Testis (tissue), 3 donors: Measurements from ENCODE around the gene NFU1. TPM values are rescaled to one million over a fixed set of nuclear protein-coding genes. Genes with fewer than 3 reads are reported as not detected.
"Not testable (repeated sequence)": the region's sequence is repeated elsewhere in the genome, so short reads cannot be mapped to it uniquely, and the experiment has no call there.

ENCODE experiments used
- DNase-seq: peaks from one replicate; pipeline ENCODE4 v3.0.0-alpha.2; 2019
- H3K27ac ChIP-seq, 2 donors: fragments of 200-600 bp; sonication (generic); one replicate each; pipeline ENCODE4 v1.5.1; 2019
- H3K27me3 ChIP-seq: fragments of 200-600 bp; sonication (generic); one replicate; pipeline ENCODE4 v1.5.1; 2019
- H3K36me3 ChIP-seq: fragments of 200-600 bp; sonication (generic); one replicate; pipeline ENCODE4 v1.5.1; 2017; ENCODE audit warnings: low read depth; ENCODE audit errors: missing control alignments
- H3K4me1 ChIP-seq: fragments of 200-600 bp; sonication (generic); one replicate; pipeline ENCODE4 v1.5.1; 2019
- H3K4me3 ChIP-seq, 2 donors: fragments of 200-600 bp; sonication (generic); one replicate each; pipeline ENCODE4 v1.5.1; 2017 to 2019
- H3K9me3 ChIP-seq: fragments of 200-600 bp; sonication (generic); one replicate; pipeline ENCODE4 v1.5.1; 2017
- POLR2A ChIP-seq: fragments of 450-650 bp; IDR thresholded peaks from one replicate; pipeline ENCODE4 v1.6.1; 2017; ENCODE audit warnings: antibody characterized with exemption, mild to moderate bottlenecking, moderate library complexity
- WGBS, 2 donors: methylation state at CpG; one replicate each; pipeline ENCODE4 v1.1.5; 2018; 5-methylcytosine and 5-hydroxymethylcytosine counted together
- intact Hi-C: fragments of 100-400 bp; cut with DNase I; formaldehyde crosslinking; loops from one replicate; pipeline ENCODE4 v1.15.1; 2023; ENCODE audit warnings: low total_unique reads
- polyA plus RNA-seq: library from polyadenylated mRNA; stranded (reverse); fragments of 350-450 nt; fragmentation: Illumina TruSeq; extraction: RNeasy Lipid Tissue Mini Kit (QIAGEN cat#74804); gene quantifications from one replicate; pipeline ENCODE4 v1.2.3, GENCODE V29; 2014; ENCODE audit warnings: low read depth, low replicate concordance; ENCODE audit not compliant: insufficient read depth
- total RNA-seq, 2 donors: library from RNA; depleted of rRNA; stranded (reverse); fragments of >200 nt; gene quantifications; one replicate each; pipeline ENCODE4 v1.2.3, GENCODE V29; 2016
- TF ChIP-seq, protein P1 (sequence below), 3 experiments: fragments of 450-650 bp in 2 of 3; fragments of 200-600 bp in 1 of 3; sonication (generic) in 1 of 3; IDR thresholded peaks; one replicate each; pipeline ENCODE4 v1.5.1; 2016 to 2019; ENCODE audit warnings: antibody characterized with exemption in 3 of 3, mild to moderate bottlenecking in 2 of 3, moderate library complexity in 1 of 3

The NFU1 gene
- total and polyA plus RNA-seq, 3 donors from 2014 or later, result 31.8 to 69.4 (median 33.1) TPM

DNA sequence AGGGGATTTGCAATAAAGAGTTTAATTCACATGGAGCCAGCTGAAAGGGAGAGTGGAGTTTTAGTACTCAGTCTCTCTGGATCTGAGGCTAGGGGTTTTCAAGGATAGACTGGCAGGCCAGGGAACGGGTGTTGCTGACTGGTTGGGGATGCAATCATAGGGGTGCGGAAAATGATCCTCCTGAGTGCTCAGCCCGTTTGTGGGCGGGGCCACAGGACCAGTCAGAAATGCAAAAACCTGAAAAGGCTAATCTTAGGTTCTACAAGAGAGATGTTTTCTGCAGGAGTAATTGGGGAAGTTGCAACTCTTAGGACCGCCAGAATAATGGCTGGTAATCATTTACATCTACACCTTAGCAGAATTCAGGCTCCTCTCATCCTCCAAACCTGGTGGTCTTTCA is 2.5 kb downstream of the NFU1 start:
- H3K27ac ChIP-seq, result no peak overlapping the region
- no peaks in the 10 kb centered on the region for H3K9me3 ChIP-seq
- no peak overlapping the region for H3K4me3 ChIP-seq
- H3K27me3 ChIP-seq, result no peaks in the 10 kb centered on the region
- intact Hi-C loops, result no loop called here
- H3K36me3 ChIP-seq, result no peaks in the 10 kb centered on the region
- TF ChIP-seq, protein P1, sequence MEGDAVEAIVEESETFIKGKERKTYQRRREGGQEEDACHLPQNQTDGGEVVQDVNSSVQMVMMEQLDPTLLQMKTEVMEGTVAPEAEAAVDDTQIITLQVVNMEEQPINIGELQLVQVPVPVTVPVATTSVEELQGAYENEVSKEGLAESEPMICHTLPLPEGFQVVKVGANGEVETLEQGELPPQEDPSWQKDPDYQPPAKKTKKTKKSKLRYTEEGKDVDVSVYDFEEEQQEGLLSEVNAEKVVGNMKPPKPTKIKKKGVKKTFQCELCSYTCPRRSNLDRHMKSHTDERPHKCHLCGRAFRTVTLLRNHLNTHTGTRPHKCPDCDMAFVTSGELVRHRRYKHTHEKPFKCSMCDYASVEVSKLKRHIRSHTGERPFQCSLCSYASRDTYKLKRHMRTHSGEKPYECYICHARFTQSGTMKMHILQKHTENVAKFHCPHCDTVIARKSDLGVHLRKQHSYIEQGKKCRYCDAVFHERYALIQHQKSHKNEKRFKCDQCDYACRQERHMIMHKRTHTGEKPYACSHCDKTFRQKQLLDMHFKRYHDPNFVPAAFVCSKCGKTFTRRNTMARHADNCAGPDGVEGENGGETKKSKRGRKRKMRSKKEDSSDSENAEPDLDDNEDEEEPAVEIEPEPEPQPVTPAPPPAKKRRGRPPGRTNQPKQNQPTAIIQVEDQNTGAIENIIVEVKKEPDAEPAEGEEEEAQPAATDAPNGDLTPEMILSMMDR (IDR thresholded peaks at IDR 0.05), result no peak
- no peak for TF ChIP-seq POLR2A
- H3K4me1 ChIP-seq, result peaks cover 6% of the 10 kb centered on the region
- no peak for DNase-seq
- 52 to 72% methylated on average over 5 of the region's 5 CpGs for WGBS, 2 donors

DNA sequence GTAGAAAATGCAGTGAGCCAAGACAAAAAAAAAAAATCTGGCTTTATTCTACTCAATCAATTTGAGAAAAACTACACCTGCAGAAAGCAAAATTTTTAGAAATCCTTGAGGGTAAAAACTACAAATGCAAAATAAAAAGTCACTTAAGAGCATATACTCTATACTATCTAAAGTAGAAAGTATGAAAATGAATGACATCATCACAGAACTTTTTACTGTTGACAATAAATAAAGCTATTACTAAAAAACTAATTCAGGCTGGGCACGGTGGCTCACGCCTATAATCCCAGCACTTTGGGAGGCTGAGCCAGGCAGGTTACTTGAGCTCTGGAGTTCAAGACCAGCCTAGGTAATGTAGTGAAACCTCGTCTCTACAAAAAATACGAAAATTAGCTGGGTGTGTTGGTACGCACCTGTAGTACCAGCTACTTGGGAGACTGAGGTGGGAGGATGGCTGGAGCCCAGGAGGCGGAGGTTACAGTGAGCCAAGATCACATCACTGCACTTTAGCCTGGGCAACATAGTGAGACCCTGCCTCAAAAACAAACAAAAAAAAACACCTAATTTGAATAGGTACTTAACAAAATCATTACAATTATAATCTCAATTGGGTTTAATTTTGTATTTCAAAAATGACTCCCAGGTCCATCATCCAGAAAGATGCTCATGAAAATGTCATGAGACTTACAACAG is 7.6 kb downstream of the NFU1 start:
- DNase-seq, result no peak
- Histone ChIP-seq H3K9me3 (no peaks in the 10 kb centered on the region), H3K4me3 (no peak overlapping the region), H3K27me3 (no peaks in the 10 kb centered on the region), H3K36me3 (no peaks in the 10 kb centered on the region), H3K27ac (no peak overlapping the region), H3K4me1 (no peaks in the 10 kb centered on the region)
- intact Hi-C loops, result no loop called here
- WGBS, 2 donors, result 87 to 94% methylated on average over 6 of the region's 6 CpGs
- no peak for TF ChIP-seq POLR2A
- TF ChIP-seq, protein P1 (IDR thresholded peaks at IDR 0.05), result no peak

DNA sequence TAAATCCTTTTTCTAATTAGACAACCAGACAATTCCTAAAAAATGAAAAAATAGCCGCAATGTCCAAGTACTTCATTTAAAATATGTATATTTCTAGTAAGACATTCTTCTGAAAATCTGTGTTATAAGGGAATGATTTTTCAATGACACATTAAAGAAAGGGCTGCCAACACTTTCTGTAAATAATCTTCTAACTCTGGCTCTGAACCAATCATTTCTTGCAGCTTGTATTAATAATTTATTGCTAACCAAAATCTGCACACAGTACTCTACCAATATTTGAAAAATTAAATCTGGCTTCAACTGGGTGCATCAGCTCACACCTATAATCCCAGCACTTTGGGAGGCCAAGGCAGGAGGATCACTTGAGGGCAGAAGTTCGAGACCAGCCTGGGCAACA is 8.3 kb downstream of the NFU1 start:
- DNase-seq, result no peak
- Histone ChIP-seq H3K36me3 (no peaks in the 10 kb centered on the region), H3K27me3 (no peaks in the 10 kb centered on the region), H3K4me1 (no peaks in the 10 kb centered on the region), H3K27ac (no peak overlapping the region), H3K9me3 (no peaks in the 10 kb centered on the region), H3K4me3 (no peak overlapping the region)
- WGBS, 2 donors, result 82 to 84% methylated on average over 2 of the region's 2 CpGs
- TF ChIP-seq POLR2A, result no peak
- TF ChIP-seq, protein P1 (IDR thresholded peaks at IDR 0.05), result no peak
- intact Hi-C loops, result no loop called here

DNA sequence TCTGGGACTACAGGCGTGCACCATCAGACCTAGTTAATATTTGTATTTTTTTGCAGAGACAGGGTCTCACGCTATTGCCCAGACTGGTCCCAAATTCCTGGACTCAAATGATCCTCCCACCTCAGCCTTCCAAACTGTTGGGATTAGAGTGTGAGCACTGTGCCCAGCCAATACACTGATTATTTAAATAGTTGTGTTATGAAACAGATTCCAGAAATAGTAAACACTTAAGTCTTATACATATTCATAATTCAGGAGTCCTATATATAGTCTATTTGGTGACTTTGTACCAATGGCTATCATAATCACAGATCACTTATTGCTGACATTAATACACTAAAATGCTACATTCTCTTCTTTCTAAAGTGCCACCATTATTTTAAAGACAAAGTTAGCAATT is 12.8 kb downstream of the NFU1 start:
- no peak overlapping the region for H3K4me3 ChIP-seq
- no peaks in the 10 kb centered on the region for H3K9me3 ChIP-seq
- H3K27me3 ChIP-seq, result no peaks in the 10 kb centered on the region
- no peaks in the 10 kb centered on the region for H3K36me3 ChIP-seq
- no peak for DNase-seq
- WGBS, 2 donors, result 88 to 97% methylated on average over 2 of the region's 2 CpGs
- TF ChIP-seq, protein P1 (IDR thresholded peaks at IDR 0.05), result no peak
- no peak for TF ChIP-seq POLR2A
- H3K4me1 ChIP-seq, result no peaks in the 10 kb centered on the region
- no peak overlapping the region for H3K27ac ChIP-seq
- intact Hi-C loops, result no loop called here

DNA sequence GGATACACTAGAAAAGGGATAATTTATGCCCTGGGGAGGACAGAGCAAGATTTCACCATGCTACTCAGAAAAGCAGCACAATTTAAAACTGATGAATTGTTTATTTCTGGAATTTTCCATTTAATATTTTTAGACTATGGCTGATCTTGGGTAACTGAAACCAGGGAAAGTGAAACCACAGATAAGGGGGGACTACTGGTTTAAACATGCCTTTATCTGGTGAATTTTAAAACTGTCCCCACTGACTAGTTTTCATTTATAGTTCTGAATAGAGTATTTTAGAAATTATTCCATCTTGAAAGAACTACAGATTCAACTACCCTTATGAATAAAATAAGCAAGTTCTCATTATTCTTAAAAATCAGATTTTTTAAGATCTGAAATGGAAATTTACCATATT is 15.0 kb downstream of the NFU1 start:
- no peak for DNase-seq
- intact Hi-C loops, result no loop called here
- Histone ChIP-seq H3K27ac (no peak overlapping the region), H3K36me3 (no peaks in the 10 kb centered on the region), H3K4me1 (no peaks in the 10 kb centered on the region), H3K4me3 (no peak overlapping the region), H3K27me3 (no peaks in the 10 kb centered on the region), H3K9me3 (no peaks in the 10 kb centered on the region)
- TF ChIP-seq POLR2A, result no peak
- TF ChIP-seq, protein P1 (IDR thresholded peaks at IDR 0.05), result no peak

GRCh38 chr2:69419111-69419510 is 18.1 kb downstream of the NFU1 start:
- H3K9me3 ChIP-seq, H3K27me3 ChIP-seq, H3K27ac ChIP-seq, H3K36me3 ChIP-seq, H3K4me1 ChIP-seq, DNase-seq, intact Hi-C loops, H3K4me3 ChIP-seq: not testable (repeated sequence)
- WGBS, 2 donors, result 87 to 96% methylated on average over 7 of the region's 7 CpGs
